SK-N-SH treated with all-trans-retinoic acid at 6 μM for 48 hours (cell line): ENCODE data around the gene NUDT2.

Experiments used
- ARNTL ChIP-seq: fragments of 450-650 bp; formaldehyde crosslinking; IDR thresholded peaks from 2 replicates; pipeline ENCODE4 v1.5.0; 2020; ENCODE audit warnings: low read depth, mild to moderate bottlenecking, moderate library complexity, borderline replicate concordance
- ESRRG ChIP-seq: fragments of 250-450 bp; sonication (Bioruptor Pico); IDR thresholded peaks from 2 replicates; pipeline ENCODE4 v1.6.1; 2021; ENCODE audit warnings: mild to moderate bottlenecking
- ISL1 ChIP-seq: fragments of 250-450 bp; sonication (Bioruptor Pico); IDR thresholded peaks from 2 replicates; pipeline ENCODE4 v2.1.2; 2022; ENCODE audit warnings: mild to moderate bottlenecking, moderate library complexity
- OSR1 ChIP-seq: fragments of 250-450 bp; sonication (Bioruptor Pico); IDR thresholded peaks from 2 replicates; pipeline ENCODE4 v1.8.0; 2022; ENCODE audit warnings: moderate library complexity, mild to moderate bottlenecking, inconsistent platforms
- RARB ChIP-seq: fragments of 250-450 bp; sonication (Bioruptor Pico); IDR thresholded peaks from 2 replicates; pipeline ENCODE4 v1.8.0; 2021; ENCODE audit warnings: mild to moderate bottlenecking, moderate library complexity
- ZC3H10 ChIP-seq: fragments of 250-450 bp; sonication (Bioruptor Pico); IDR thresholded peaks from 2 replicates; pipeline ENCODE4 v1.5.1; 2021; ENCODE audit warnings: mild to moderate bottlenecking, moderate library complexity
- ZFP30 ChIP-seq: fragments of 450-650 bp; formaldehyde crosslinking; IDR thresholded peaks from 2 replicates; pipeline ENCODE4 v1.5.0; 2022; ENCODE audit warnings: mild to moderate bottlenecking, moderate library complexity
- ZNF70 ChIP-seq: fragments of 450-650 bp; formaldehyde crosslinking; IDR thresholded peaks from 2 replicates; pipeline ENCODE4 v1.5.0; 2020; ENCODE audit warnings: mild to moderate bottlenecking, moderate library complexity
- TF ChIP-seq, protein P1 (sequence below): fragments of 250-450 bp; sonication (Bioruptor Pico); IDR thresholded peaks from 2 replicates; pipeline ENCODE4 v1.5.0; 2020; ENCODE audit warnings: mild to moderate bottlenecking, moderate library complexity
- TF ChIP-seq, protein P2 (sequence below): fragments of 250-450 bp; sonication (Bioruptor Pico); IDR thresholded peaks from 2 replicates; pipeline ENCODE4 v1.5.1; 2021; ENCODE audit warnings: mild to moderate bottlenecking, moderate library complexity
- TF ChIP-seq, protein P3 (sequence below): fragments of 250-450 bp; sonication (Bioruptor Pico); IDR thresholded peaks from 2 replicates; pipeline ENCODE4 v1.8.0; 2020; ENCODE audit warnings: mild to moderate bottlenecking, moderate library complexity, borderline replicate concordance

DNA sequence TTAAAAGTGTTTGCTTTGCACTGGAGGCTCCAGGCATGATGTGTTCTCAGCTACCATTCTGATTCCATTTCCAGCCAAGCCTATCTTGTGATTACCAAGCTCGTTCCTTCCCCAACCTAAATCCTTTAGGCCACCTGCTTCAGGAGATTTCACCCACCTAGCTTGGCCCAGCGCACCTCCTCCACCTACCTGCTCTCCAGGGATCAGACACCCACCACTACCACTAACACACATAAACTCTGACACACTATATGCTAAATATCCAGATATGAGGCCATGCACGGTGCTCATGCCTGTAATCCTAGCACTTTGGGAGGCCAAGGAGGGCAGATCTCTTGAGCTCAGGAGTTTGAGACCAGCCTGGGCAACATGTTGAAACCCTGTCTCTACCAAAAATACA is 45.0 kb downstream of the NUDT2 start:
- no peak for TF ChIP-seq ZNF70 (CRISPR knock-in tag)
- TF ChIP-seq, protein P1, sequence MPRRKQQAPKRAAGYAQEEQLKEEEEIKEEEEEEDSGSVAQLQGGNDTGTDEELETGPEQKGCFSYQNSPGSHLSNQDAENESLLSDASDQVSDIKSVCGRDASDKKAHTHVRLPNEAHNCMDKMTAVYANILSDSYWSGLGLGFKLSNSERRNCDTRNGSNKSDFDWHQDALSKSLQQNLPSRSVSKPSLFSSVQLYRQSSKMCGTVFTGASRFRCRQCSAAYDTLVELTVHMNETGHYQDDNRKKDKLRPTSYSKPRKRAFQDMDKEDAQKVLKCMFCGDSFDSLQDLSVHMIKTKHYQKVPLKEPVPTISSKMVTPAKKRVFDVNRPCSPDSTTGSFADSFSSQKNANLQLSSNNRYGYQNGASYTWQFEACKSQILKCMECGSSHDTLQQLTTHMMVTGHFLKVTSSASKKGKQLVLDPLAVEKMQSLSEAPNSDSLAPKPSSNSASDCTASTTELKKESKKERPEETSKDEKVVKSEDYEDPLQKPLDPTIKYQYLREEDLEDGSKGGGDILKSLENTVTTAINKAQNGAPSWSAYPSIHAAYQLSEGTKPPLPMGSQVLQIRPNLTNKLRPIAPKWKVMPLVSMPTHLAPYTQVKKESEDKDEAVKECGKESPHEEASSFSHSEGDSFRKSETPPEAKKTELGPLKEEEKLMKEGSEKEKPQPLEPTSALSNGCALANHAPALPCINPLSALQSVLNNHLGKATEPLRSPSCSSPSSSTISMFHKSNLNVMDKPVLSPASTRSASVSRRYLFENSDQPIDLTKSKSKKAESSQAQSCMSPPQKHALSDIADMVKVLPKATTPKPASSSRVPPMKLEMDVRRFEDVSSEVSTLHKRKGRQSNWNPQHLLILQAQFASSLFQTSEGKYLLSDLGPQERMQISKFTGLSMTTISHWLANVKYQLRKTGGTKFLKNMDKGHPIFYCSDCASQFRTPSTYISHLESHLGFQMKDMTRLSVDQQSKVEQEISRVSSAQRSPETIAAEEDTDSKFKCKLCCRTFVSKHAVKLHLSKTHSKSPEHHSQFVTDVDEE (CRISPR knock-in tag): no peak
- TF ChIP-seq, protein P2, sequence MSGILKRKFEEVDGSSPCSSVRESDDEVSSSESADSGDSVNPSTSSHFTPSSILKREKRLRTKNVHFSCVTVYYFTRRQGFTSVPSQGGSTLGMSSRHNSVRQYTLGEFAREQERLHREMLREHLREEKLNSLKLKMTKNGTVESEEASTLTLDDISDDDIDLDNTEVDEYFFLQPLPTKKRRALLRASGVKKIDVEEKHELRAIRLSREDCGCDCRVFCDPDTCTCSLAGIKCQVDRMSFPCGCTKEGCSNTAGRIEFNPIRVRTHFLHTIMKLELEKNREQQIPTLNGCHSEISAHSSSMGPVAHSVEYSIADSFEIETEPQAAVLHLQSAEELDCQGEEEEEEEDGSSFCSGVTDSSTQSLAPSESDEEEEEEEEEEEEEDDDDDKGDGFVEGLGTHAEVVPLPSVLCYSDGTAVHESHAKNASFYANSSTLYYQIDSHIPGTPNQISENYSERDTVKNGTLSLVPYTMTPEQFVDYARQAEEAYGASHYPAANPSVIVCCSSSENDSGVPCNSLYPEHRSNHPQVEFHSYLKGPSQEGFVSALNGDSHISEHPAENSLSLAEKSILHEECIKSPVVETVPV: no peak
- TF ChIP-seq ISL1 (CRISPR knock-in tag): no peak
- TF ChIP-seq ARNTL (CRISPR knock-in tag): no peak
- no peak for TF ChIP-seq ZFP30 (CRISPR knock-in tag)
- TF ChIP-seq, protein P3, sequence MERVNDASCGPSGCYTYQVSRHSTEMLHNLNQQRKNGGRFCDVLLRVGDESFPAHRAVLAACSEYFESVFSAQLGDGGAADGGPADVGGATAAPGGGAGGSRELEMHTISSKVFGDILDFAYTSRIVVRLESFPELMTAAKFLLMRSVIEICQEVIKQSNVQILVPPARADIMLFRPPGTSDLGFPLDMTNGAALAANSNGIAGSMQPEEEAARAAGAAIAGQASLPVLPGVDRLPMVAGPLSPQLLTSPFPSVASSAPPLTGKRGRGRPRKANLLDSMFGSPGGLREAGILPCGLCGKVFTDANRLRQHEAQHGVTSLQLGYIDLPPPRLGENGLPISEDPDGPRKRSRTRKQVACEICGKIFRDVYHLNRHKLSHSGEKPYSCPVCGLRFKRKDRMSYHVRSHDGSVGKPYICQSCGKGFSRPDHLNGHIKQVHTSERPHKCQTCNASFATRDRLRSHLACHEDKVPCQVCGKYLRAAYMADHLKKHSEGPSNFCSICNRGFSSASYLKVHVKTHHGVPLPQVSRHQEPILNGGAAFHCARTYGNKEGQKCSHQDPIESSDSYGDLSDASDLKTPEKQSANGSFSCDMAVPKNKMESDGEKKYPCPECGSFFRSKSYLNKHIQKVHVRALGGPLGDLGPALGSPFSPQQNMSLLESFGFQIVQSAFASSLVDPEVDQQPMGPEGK (CRISPR knock-in tag): no peak
- TF ChIP-seq ESRRG (CRISPR knock-in tag): no peak
- TF ChIP-seq RARB (CRISPR knock-in tag): no peak
- TF ChIP-seq OSR1: no peak
- no peak for TF ChIP-seq ZC3H10 (CRISPR knock-in tag)
